ENCODE data around the gene MS4A3. TPM values are rescaled to one million over a fixed set of nuclear protein-coding genes. Genes with fewer than 3 reads are reported as not detected.
A peak's percentile ranks its signal among the peaks of the same experiment; 100 is the strongest.

Gene MS4A3
- total RNA-seq, 1 experiment from 2014 or later = not detected

- H3K9ac ChIP-seq (ENCODE audit: low read length) = no peak overlapping the region
- H3K79me2 ChIP-seq (ENCODE audit: low read length) = no peaks in the 10 kb centered on the region
- DNase-seq (peak; percentile 70), ATAC-seq (no peak)
- intact Hi-C loops (cut with micrococcal nuclease) = no loop called here
- POLR2A ChIA-PET (ENCODE audit: unreplicated experiment) = interaction anchor here (0.6 kb wide), 1 partner anchor 254 kb away, joined by 8 read pairs; no protein-coding TSS in a partner anchor
- no peak overlapping the region for H3K4me3 ChIP-seq (ENCODE audit: low read length)
- peaks cover 11% of the 10 kb centered on the region for H3K4me1 ChIP-seq (ENCODE audit: insufficient read depth, low read length)
- H3K9me3 ChIP-seq (ENCODE audit: low read length) = no peaks in the 10 kb centered on the region
- CTCF ChIA-PET = no interaction called here
- H3F3A ChIP-seq (ENCODE audit: low read length, unreplicated experiment) = no peaks in the 10 kb centered on the region
- peak overlapping the region; percentile 21 for H3K27ac ChIP-seq (ENCODE audit: low read length)
- H3K27me3 ChIP-seq (ENCODE audit: low read length) = no peaks in the 10 kb centered on the region
- BruUV-seq (replicated peaks) = no TSS peak
- TF ChIP-seq EZH2phosphoT487 (IDR thresholded peaks at IDR 0.05; ENCODE audit: borderline replicate concordance, low read length) (no peak), EZH2 (IDR thresholded peaks at IDR 0.05; ENCODE audit: low read length, unreplicated experiment) (no peak), CTCF (conservative IDR thresholded peaks at IDR 0.05; ENCODE audit: low read depth, low read length) (no peak)
- H3K4me2 ChIP-seq (ENCODE audit: low read length) = peak overlapping the region; percentile 24; the same call in 1 of the 2 replicates
- H3K9me2 ChIP-seq (replicated peaks; ENCODE audit: low read length) = no peaks in the 10 kb centered on the region
- no peaks in the 10 kb centered on the region for H4K20me1 ChIP-seq (ENCODE audit: low read length)
- H2AFZ ChIP-seq (ENCODE audit: low read length) = no peak overlapping the region
- no peaks in the 10 kb centered on the region for H3K36me3 ChIP-seq (ENCODE audit: low read depth, low read length)
These were observed 2.6 kb downstream of the MS4A3 start for GRCh38 chr11:60059052-60059451.

- no peak for DNase-seq
- Histone ChIP-seq H3K9ac (ENCODE audit: low read length) (no peak overlapping the region), H3K79me2 (ENCODE audit: low read length) (no peaks in the 10 kb centered on the region), H3K4me2 (ENCODE audit: low read length) (peak overlapping the region; percentile 24; the same call in 1 of the 2 replicates), H2AFZ (ENCODE audit: low read length) (no peak overlapping the region), H3K27ac (ENCODE audit: low read length) (peak overlapping the region; percentile 21), H3K4me3 (ENCODE audit: low read length) (no peak overlapping the region), H3K9me3 (ENCODE audit: low read length) (no peaks in the 10 kb centered on the region), H3K9me2 (replicated peaks; ENCODE audit: low read length) (no peaks in the 10 kb centered on the region), H3F3A (ENCODE audit: low read length, unreplicated experiment) (no peaks in the 10 kb centered on the region), H3K36me3 (ENCODE audit: low read depth, low read length) (no peaks in the 10 kb centered on the region), H4K20me1 (ENCODE audit: low read length) (no peaks in the 10 kb centered on the region), H3K4me1 (ENCODE audit: insufficient read depth, low read length) (peaks cover 14% of the 10 kb centered on the region), H3K27me3 (ENCODE audit: low read length) (no peaks in the 10 kb centered on the region)
- ChIA-PET CTCF (no interaction called here), POLR2A (ENCODE audit: unreplicated experiment) (interaction anchor here (0.6 kb wide), 1 partner anchor 255 kb away, joined by 8 read pairs; no protein-coding TSS in a partner anchor)
- TF ChIP-seq CTCF (conservative IDR thresholded peaks at IDR 0.05; ENCODE audit: low read depth, low read length) = no peak
- TF ChIP-seq EZH2 (IDR thresholded peaks at IDR 0.05; ENCODE audit: low read length, unreplicated experiment) = no peak
- no peak for TF ChIP-seq EZH2phosphoT487 (IDR thresholded peaks at IDR 0.05; ENCODE audit: borderline replicate concordance, low read length)
- no TSS peak for BruUV-seq (replicated peaks)
- intact Hi-C loops (cut with micrococcal nuclease) = no loop called here
- ATAC-seq = no peak
These were observed 3.2 kb downstream of the MS4A3 start for GRCh38 chr11:60059521-60060240.

GRCh38 chr11:60064111-60064510 is 7.6 kb downstream of the MS4A3 start:
- Histone ChIP-seq H3K4me1 (ENCODE audit: insufficient read depth, low read length) (peaks cover 8% of the 10 kb centered on the region), H3K4me2 (ENCODE audit: low read length) (no peak overlapping the region; the same call in 1 of the 2 replicates), H3K79me2 (ENCODE audit: low read length) (no peaks in the 10 kb centered on the region), H3K27me3 (ENCODE audit: low read length) (no peaks in the 10 kb centered on the region), H2AFZ (ENCODE audit: low read length) (no peak overlapping the region), H3K36me3 (ENCODE audit: low read depth, low read length) (no peaks in the 10 kb centered on the region), H3K4me3 (ENCODE audit: low read length) (no peak overlapping the region), H3F3A (ENCODE audit: low read length, unreplicated experiment) (no peaks in the 10 kb centered on the region), H4K20me1 (ENCODE audit: low read length) (no peaks in the 10 kb centered on the region), H3K9me2 (replicated peaks; ENCODE audit: low read length) (no peaks in the 10 kb centered on the region), H3K9ac (ENCODE audit: low read length) (no peak overlapping the region), H3K27ac (ENCODE audit: low read length) (no peak overlapping the region), H3K9me3 (ENCODE audit: low read length) (no peaks in the 10 kb centered on the region)
- DNase-seq (no peak), ATAC-seq (no peak)
- intact Hi-C loops (cut with micrococcal nuclease) = no loop called here
- ChIA-PET POLR2A (ENCODE audit: unreplicated experiment) (no interaction called here), CTCF (no interaction called here)
- TF ChIP-seq EZH2 (IDR thresholded peaks at IDR 0.05; ENCODE audit: low read length, unreplicated experiment) = no peak
- no peak for TF ChIP-seq EZH2phosphoT487 (IDR thresholded peaks at IDR 0.05; ENCODE audit: borderline replicate concordance, low read length)
- TF ChIP-seq CTCF (conservative IDR thresholded peaks at IDR 0.05; ENCODE audit: low read depth, low read length) = no peak
- BruUV-seq (replicated peaks) = no TSS peak
